HG03108 (cell line): Measurements from ENCODE around the gene TXNDC17.
"Not testable (repeated sequence)": the region's sequence is repeated elsewhere in the genome, so short reads cannot be mapped to it uniquely, and the experiment has no call there.

Experiments
- ATAC-seq: cut with Tn5 transposase; IDR thresholded peaks from one replicate; pipeline ENCODE4 v1.9.1; 2021; ENCODE audit warnings: moderate library complexity; ENCODE audit not compliant: unreplicated experiment

The TXNDC17 gene

GRCh38 chr17:6682339-6682738 lies 41.5 kb downstream of the TXNDC17 start:
- no peak for ATAC-seq

DNA sequence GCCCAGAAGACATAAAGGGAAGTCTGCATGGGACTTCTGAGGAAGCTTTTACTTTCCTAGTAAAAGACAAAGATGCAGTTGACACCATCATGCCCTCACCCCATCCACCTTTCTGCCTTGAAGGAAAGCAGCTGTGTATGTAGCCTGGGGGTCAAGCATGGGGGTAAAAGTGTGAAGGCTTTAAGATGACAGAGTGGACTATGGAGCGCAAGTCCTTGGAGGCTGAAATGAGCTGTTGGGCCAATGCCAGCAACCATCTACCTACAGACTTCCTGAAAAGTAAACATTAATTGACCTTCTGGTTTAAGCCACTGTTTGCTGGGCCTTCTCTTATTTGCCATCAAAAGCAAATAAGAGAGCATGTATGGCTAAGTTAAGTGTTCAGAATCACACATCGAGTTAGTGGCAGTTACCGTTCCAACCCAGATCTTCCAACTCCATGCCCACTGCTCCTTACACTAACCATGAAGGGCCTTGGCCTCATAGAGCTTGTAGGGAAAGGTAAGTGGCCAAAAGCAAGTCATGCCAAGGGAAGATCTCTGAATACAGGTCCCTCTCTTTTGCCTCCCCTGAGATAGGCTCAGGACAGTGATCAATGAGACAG lies 42.3 kb downstream of the TXNDC17 start:
- ATAC-seq: no peak

DNA sequence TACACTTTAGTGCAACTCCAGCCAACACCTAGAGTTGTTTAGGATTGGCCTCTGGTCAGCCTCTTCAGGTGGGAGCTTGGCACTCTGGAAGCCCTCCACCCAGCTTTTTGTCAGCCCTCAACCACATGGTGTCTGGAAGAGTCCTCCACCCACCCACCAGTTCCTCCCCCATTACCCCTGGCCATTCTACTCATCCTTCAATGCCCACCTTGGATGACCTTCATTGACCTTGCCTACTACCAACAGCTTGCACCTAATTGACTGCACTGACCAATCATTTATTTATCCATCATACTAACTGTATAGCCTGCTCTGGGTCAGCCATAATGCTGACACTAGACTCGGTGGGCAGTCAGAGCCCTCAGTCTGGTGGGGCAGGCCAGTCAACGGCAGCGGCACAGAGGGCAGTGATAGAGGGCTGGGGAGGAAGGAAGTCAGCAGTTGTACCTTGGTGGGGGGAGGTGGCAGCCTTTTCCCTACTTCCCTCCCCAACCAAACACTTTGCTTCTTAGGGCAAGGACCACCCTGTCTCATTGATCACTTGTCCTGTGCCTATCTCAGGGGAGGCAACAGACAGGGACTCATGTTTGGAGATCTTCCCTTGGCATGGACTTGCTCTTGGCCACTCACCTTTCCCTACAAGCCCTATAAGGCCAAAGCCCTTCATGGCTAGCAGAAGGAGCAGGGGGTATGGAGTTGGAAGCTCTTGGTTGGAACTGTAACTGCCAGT lies 43.0 kb downstream of the TXNDC17 start:
- ATAC-seq: no peak

DNA sequence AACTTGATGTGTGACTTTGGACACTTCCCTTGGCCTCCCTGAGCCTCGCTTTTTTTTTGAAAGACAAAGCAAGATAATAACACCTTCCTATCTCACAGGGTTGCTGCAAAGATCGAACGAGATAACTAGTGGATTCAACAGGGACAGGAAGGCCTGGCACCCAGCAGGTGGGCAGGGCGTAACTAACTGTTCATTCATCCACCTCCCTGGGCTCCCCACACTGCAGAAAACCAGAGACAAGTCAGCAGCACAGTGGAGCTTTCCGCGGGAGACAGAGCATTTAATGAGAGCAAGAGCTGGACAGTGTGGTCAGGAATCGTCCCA lies 43.6 kb downstream of the TXNDC17 start:
- ATAC-seq: no peak

GRCh38 chr17:6684881-6685767 lies 44.3 kb downstream of the TXNDC17 start:
- ATAC-seq: no peak

GRCh38 chr17:6686026-6686425 lies 45.2 kb downstream of the TXNDC17 start:
- ATAC-seq: no peak

GRCh38 chr17:6688944-6689343 lies 48.1 kb downstream of the TXNDC17 start:
- no peak for ATAC-seq

DNA sequence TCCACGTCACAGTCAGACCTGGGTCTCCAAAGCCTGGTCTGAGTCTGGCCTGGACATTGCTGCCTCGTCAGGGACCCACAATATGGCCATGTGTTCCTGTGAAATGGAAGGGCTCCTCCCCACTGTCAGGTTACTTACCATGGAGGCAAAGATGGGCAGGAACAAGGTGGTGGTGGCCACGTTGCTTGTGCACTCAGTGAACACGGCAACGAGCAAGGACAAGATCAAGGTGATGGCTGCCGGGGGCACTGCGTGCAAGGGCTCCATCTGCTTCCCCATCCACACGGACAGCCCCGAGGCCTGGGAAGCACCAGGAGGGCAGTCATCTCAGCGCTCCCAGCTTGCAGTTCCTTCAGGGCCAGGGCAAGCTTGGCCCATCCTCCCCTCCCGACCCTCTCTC lies 49.8 kb downstream of the TXNDC17 start:
- ATAC-seq: no peak

- ATAC-seq: no peak
These were observed 50.7 kb downstream of the TXNDC17 start for GRCh38 chr17:6691546-6691945.

DNA sequence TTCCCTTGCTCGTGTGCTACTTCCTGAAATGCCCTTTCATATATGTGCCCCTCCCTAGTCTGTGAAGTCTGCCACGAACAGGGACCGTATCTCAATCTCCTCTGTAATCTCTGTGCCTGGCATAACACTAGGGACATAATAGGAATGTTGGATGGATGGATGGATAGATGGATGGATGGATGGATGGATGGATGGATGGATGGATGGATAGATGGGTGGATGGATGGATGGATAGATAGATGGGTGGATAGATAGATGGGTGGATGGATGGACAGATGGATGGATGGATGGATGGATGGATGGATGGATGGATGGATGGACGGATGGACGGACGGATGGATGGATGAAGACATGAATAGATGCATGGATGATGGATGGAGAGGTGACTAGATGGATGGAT lies 51.1 kb downstream of the TXNDC17 start:
- not testable (repeated sequence) for ATAC-seq
